ENCODE data around the gene STAT2.

GRCh38 chr12:56299308-56299852 lies 60.5 kb downstream of the STAT2 start:
- TF ChIP-seq CTCF (IDR thresholded peaks at IDR 0.05) (no peak), EP300 (IDR thresholded peaks at IDR 0.05) (no peak), POLR2A (IDR thresholded peaks at IDR 0.05) (no peak), POLR2AphosphoS5 (IDR thresholded peaks at IDR 0.05) (no peak)

Data from stomach (tissue), 4 donors.